DOHH2 (cell line): Measurements from ENCODE around the gene ACAA1.

Source experiments
- H3F3A ChIP-seq: fragments of 200-600 bp; sonication (generic), shearing (Covaris generic); 2 replicates; pipeline ENCODE4 v1.6.0; 2016; ENCODE audit warnings: antibody characterized with exemption, mild to moderate bottlenecking; ENCODE audit not compliant: control insufficient read depth, insufficient read depth
- H3K27ac ChIP-seq: fragments of 200-600 bp; sonication (generic); 2 replicates; pipeline ENCODE4 v1.5.1; 2014; ENCODE audit warnings: low read depth, mild to moderate bottlenecking, low read length, moderate library complexity
- H3K27me3 ChIP-seq: fragments of 200-600 bp; sonication (generic); 2 replicates; pipeline ENCODE4 v1.6.1; 2014; ENCODE audit warnings: mild to moderate bottlenecking, low read length, mixed read lengths; ENCODE audit not compliant: control insufficient read depth
- H3K36me3 ChIP-seq: fragments of 200-600 bp; sonication (generic); 2 replicates; pipeline ENCODE4 v1.6.1; 2014; ENCODE audit warnings: mild to moderate bottlenecking, low read length, moderate library complexity, mixed read lengths; ENCODE audit not compliant: control insufficient read depth
- H3K4me1 ChIP-seq: fragments of 200-600 bp; sonication (generic); 2 replicates; pipeline ENCODE4 v1.6.1; 2014; ENCODE audit warnings: mild to moderate bottlenecking, low read length, mixed read lengths; ENCODE audit not compliant: control insufficient read depth
- H3K4me2 ChIP-seq: fragments of 200-600 bp; sonication (generic); 2 replicates; pipeline ENCODE4 v1.6.0; 2014; ENCODE audit warnings: mild to moderate bottlenecking, low read length, moderate library complexity
- H3K4me3 ChIP-seq: fragments of 200-600 bp; sonication (generic); 2 replicates; pipeline ENCODE4 v1.5.1; 2014; ENCODE audit warnings: mild to moderate bottlenecking, low read length, mixed read lengths
- H3K79me2 ChIP-seq: fragments of 200-600 bp; sonication (generic); 2 replicates; pipeline ENCODE4 v1.6.1; 2014; ENCODE audit warnings: mild to moderate bottlenecking, low read length, mixed read lengths; ENCODE audit not compliant: control insufficient read depth
- H3K9me2 ChIP-seq: fragments of 200-600 bp; sonication (generic); replicated peaks from 2 replicates; pipeline ENCODE4 v1.6.1; 2014; ENCODE audit warnings: mild to moderate bottlenecking, low read length, mixed read lengths; ENCODE audit not compliant: control insufficient read depth
- H3K9me3 ChIP-seq: fragments of 200-600 bp; sonication (generic); 2 replicates; pipeline ENCODE4 v1.6.1; 2014; ENCODE audit warnings: antibody characterized with exemption, low read length, mixed read lengths; ENCODE audit not compliant: control insufficient read depth, insufficient read depth
- H4K20me1 ChIP-seq: fragments of 200-600 bp; sonication (generic); 2 replicates; pipeline ENCODE4 v1.6.0; 2014; ENCODE audit warnings: low read depth, mild to moderate bottlenecking, antibody characterized with exemption, low read length, moderate library complexity; ENCODE audit not compliant: control insufficient read depth, insufficient read depth
- CTCF ChIP-seq: fragments of 200-600 bp; sonication (generic); IDR thresholded peaks from one replicate; pipeline ENCODE4 v1.5.1; 2014; ENCODE audit warnings: antibody characterized with exemption, mild to moderate bottlenecking, low read depth, low read length; ENCODE audit not compliant: poor library complexity, severe bottlenecking
- EZH2phosphoT487 ChIP-seq: fragments of 200-600 bp; sonication (generic); IDR thresholded peaks from 2 replicates; pipeline ENCODE4 v1.6.1; 2017; ENCODE audit warnings: borderline replicate concordance, mild to moderate bottlenecking, antibody characterized with exemption, low read length, moderate library complexity, mixed read lengths

ACAA1 gene

GRCh38 chr3:38117748-38118420 is 19.0 kb downstream of the ACAA1 start:
- no peak overlapping the region for H3K4me3 ChIP-seq
- no peaks in the 10 kb centered on the region for H4K20me1 ChIP-seq
- no peak overlapping the region for H3K4me2 ChIP-seq
- no peaks in the 10 kb centered on the region for H3K9me2 ChIP-seq
- no peaks in the 10 kb centered on the region for H3K79me2 ChIP-seq
- TF ChIP-seq EZH2phosphoT487 (no peak), CTCF (peak; percentile 89)
- peaks cover 13% of the 10 kb centered on the region for H3K36me3 ChIP-seq
- H3K27me3 ChIP-seq, result peaks cover 8% of the 10 kb centered on the region; the same call in 1 of the 2 replicates
- no peaks in the 10 kb centered on the region for H3F3A ChIP-seq
- H3K9me3 ChIP-seq, result no peaks in the 10 kb centered on the region
- peaks cover 4% of the 10 kb centered on the region; the same call in 1 of the 2 replicates for H3K4me1 ChIP-seq
- no peak overlapping the region for H3K27ac ChIP-seq

- TF ChIP-seq EZH2phosphoT487, result no peak
- no peak for TF ChIP-seq CTCF
- H3F3A ChIP-seq, result no peaks in the 10 kb centered on the region
- peaks cover 8% of the 10 kb centered on the region; the same call in 1 of the 2 replicates for H3K27me3 ChIP-seq
- no peak overlapping the region for H3K27ac ChIP-seq
- no peaks in the 10 kb centered on the region for H3K9me2 ChIP-seq
- peaks cover 7% of the 10 kb centered on the region for H3K36me3 ChIP-seq
- H3K79me2 ChIP-seq, result no peaks in the 10 kb centered on the region
- peaks cover 4% of the 10 kb centered on the region; the same call in 1 of the 2 replicates for H3K4me1 ChIP-seq
- no peak overlapping the region for H3K4me2 ChIP-seq
- H3K4me3 ChIP-seq, result no peak overlapping the region
- no peaks in the 10 kb centered on the region for H3K9me3 ChIP-seq
- no peaks in the 10 kb centered on the region for H4K20me1 ChIP-seq
Measured at GRCh38 chr3:38117163-38117716, 19.7 kb downstream of the ACAA1 start.

GRCh38 chr3:38116471-38117162 is 20.3 kb downstream of the ACAA1 start:
- Histone ChIP-seq H3F3A (no peaks in the 10 kb centered on the region), H3K79me2 (no peaks in the 10 kb centered on the region), H3K9me3 (no peaks in the 10 kb centered on the region), H4K20me1 (no peaks in the 10 kb centered on the region), H3K27me3 (peaks cover 8% of the 10 kb centered on the region; the same call in 1 of the 2 replicates), H3K4me1 (peaks cover 4% of the 10 kb centered on the region; the same call in 1 of the 2 replicates), H3K36me3 (peaks cover 3% of the 10 kb centered on the region; the same call in 1 of the 2 replicates), H3K27ac (no peak overlapping the region), H3K4me3 (no peak overlapping the region), H3K9me2 (no peaks in the 10 kb centered on the region), H3K4me2 (no peak overlapping the region)
- peak; percentile 41 for TF ChIP-seq CTCF
- no peak for TF ChIP-seq EZH2phosphoT487
